ENCODE results near the gene ACOX2.

Gene ACOX2

GRCh38 chr3:58536501-58537411 is at the start of gene ACOX2:
ACOX2 (minus strand) TSS chr3:58537190; CDS start chr3:58535106, 2,084 bp downstream.
- Histone ChIP-seq H3K27me3 (ENCODE audit: insufficient read depth, low read length) (no peaks in the 10 kb centered on the region), H3K9me3 (ENCODE audit: low read length) (no peaks in the 10 kb centered on the region), H3K4me2 (ENCODE audit: low read length) (no peak within 1 kb of the TSS), H3F3A (ENCODE audit: insufficient read depth, low read length) (no peaks in the 10 kb centered on the region), H3K27ac (ENCODE audit: low read depth, low read length, poor library complexity, severe bottlenecking) (no peak within 1 kb of the TSS), H3K4me1 (ENCODE audit: insufficient read depth, low read length, severe bottlenecking) (peaks cover 4% of the 10 kb centered on the region), H3K36me3 (ENCODE audit: insufficient read depth, low read length) (no peaks in the 10 kb centered on the region), H2AFZ (ENCODE audit: low read length) (no peak within 1 kb of the TSS), H3K4me3 (ENCODE audit: low read depth, low read length, poor library complexity, severe bottlenecking) (no peak within 1 kb of the TSS), H3K9ac (ENCODE audit: low read length) (no peak within 1 kb of the TSS), H3K9me2 (ENCODE audit: low read depth, low read length) (no peaks in the 10 kb centered on the region), H3K79me2 (ENCODE audit: insufficient read depth, low read length) (no peaks in the 10 kb centered on the region), H4K20me1 (ENCODE audit: insufficient read depth, low read length) (no peaks in the 10 kb centered on the region)
- TF ChIP-seq CTCF (IDR thresholded peaks at IDR 0.05; ENCODE audit: low read length) (no peak), EZH2 (IDR thresholded peaks at IDR 0.05; ENCODE audit: borderline replicate concordance, low read length) (no peak)

- Histone ChIP-seq H3K9ac (ENCODE audit: low read length) (no peak overlapping the region), H3K4me2 (ENCODE audit: low read length) (no peak overlapping the region), H2AFZ (ENCODE audit: low read length) (no peak overlapping the region)
Observed at GRCh38 chr3:58585994-58586393, 49.0 kb upstream of the ACOX2 start.

More at GRCh38 chr3:58585994-58586393, 49.0 kb upstream of the ACOX2 start:
- H3K9me3 ChIP-seq (ENCODE audit: low read length) = no peaks in the 10 kb centered on the region
- no peaks in the 10 kb centered on the region for H3K9me2 ChIP-seq (ENCODE audit: low read depth, low read length)
- no peaks in the 10 kb centered on the region for H3K79me2 ChIP-seq (ENCODE audit: insufficient read depth, low read length)
- no peaks in the 10 kb centered on the region for H3K36me3 ChIP-seq (ENCODE audit: insufficient read depth, low read length)
- peaks cover 16% of the 10 kb centered on the region; the same call in 1 of the 2 replicates for H3K27me3 ChIP-seq (ENCODE audit: insufficient read depth, low read length)
- no peaks in the 10 kb centered on the region for H3F3A ChIP-seq (ENCODE audit: insufficient read depth, low read length)
- H4K20me1 ChIP-seq (ENCODE audit: insufficient read depth, low read length) = no peaks in the 10 kb centered on the region
- no peak for TF ChIP-seq CTCF (IDR thresholded peaks at IDR 0.05; ENCODE audit: low read length)
- TF ChIP-seq EZH2 (IDR thresholded peaks at IDR 0.05; ENCODE audit: borderline replicate concordance, low read length) = no peak
- H3K4me3 ChIP-seq (ENCODE audit: low read depth, low read length, poor library complexity, severe bottlenecking) = no peak overlapping the region
- H3K27ac ChIP-seq (ENCODE audit: low read depth, low read length, poor library complexity, severe bottlenecking) = no peak overlapping the region
- H3K4me1 ChIP-seq (ENCODE audit: insufficient read depth, low read length, severe bottlenecking) = peaks cover 12% of the 10 kb centered on the region
